Activated naive CD4-positive, alpha-beta T cell treated with anti-CD3 and anti-CD28 coated beads for 36 hours (primary cell): ENCODE data around the gene SH2B2. TPM values are rescaled to one million over a fixed set of nuclear protein-coding genes. Genes with fewer than 3 reads are reported as not detected.
"Not testable (repeated sequence)": the region's sequence is repeated elsewhere in the genome, so short reads cannot be mapped to it uniquely, and the experiment has no call there.

Experiments used
- CTCF ChIA-PET: fragments of 350-600 bp; sonication (Branson Sonifier 250); formaldehyde crosslinking; loops from one replicate; lab custom pipeline; 2021; ENCODE audit warnings: antibody characterized with exemption; lab: Charles Lee
- DNase-seq: peaks from one replicate; pipeline ENCODE4 v3.0.0-alpha.2; 2020
- H3K27ac Mint-ChIP-seq: one replicate; pipeline ENCODE4 v1.8.0; 2021; ENCODE audit warnings: mild to moderate bottlenecking, mixed read lengths
- H3K27me3 Mint-ChIP-seq: one replicate; pipeline ENCODE4 v1.8.0; 2021; ENCODE audit warnings: low read depth, mixed read lengths
- H3K36me3 Mint-ChIP-seq: one replicate; pipeline ENCODE4 v1.8.0; 2021; ENCODE audit warnings: low read depth, mixed read lengths
- H3K4me1 Mint-ChIP-seq: one replicate; pipeline ENCODE4 v1.8.0; 2021; ENCODE audit warnings: low read depth, mixed read lengths
- H3K4me3 Mint-ChIP-seq: one replicate; pipeline ENCODE4 v1.8.0; 2021; ENCODE audit warnings: mild to moderate bottlenecking, moderate library complexity, mixed read lengths
- H3K9me3 Mint-ChIP-seq: one replicate; pipeline ENCODE4 v1.8.0; 2021; ENCODE audit warnings: mixed read lengths
- intact Hi-C: fragments of 100-400 bp; cut with micrococcal nuclease; formaldehyde crosslinking; loops from one replicate; pipeline ENCODE4 v1.15.1; 2023
- total RNA-seq, 2 experiments: library from RNA; stranded (reverse); gene quantifications; one replicate each; pipeline ENCODE4 v1.2.3, GENCODE V29; 2021

SH2B2 gene
- total RNA-seq, 2 experiments from 2014 or later: 1.4 TPM

DNA sequence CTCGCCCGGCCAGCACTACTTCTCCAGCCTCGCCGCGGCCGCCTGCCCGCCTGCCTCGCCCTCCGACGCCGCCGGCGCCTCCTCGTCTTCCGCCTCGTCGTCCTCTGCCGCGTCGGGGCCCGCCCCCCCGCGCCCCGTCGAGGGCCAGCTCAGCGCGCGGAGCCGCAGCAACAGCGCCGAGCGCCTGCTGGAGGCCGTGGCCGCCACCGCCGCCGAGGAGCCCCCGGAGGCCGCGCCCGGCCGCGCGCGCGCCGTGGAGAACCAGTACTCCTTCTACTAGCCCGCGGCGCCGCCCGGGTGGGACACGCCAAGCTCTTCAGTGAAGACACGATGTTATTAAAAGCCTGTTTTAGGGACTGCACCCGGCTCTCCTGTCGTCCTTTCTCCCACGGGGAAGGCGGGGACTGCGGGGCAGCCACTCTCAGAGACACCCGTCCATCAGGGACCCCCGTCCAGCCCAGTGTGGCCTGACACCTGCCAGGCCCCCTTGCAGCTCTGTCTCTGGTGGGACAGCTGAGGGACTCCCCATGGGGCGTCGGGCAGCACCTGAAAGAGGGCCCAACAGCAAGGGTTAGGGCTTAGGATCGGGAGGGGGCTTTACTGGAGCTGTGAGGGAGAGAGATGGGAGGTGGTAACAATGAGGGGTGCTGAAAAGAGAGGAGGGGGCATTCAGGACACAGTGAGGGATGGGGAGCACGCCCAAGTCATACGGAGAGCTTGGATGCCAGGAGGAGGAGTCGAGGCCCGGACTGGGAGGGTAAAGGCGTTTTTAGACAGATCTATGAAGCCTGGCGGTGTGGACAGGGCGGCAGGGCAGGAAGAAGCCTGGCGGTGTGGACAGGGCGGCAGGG lies 34.9 kb downstream of the SH2B2 start:
- intact Hi-C loops: no loop called here
- H3K27ac Mint-ChIP-seq: no peak overlapping the region
- CTCF ChIA-PET: interaction anchor here (0.6 kb wide), 1 partner anchor 64 kb away, joined by 4 read pairs; no protein-coding TSS in a partner anchor
- no peak for DNase-seq
- H3K4me1 Mint-ChIP-seq: no peaks in the 10 kb centered on the region
- no peaks in the 10 kb centered on the region for H3K9me3 Mint-ChIP-seq
- H3K36me3 Mint-ChIP-seq: no peaks in the 10 kb centered on the region
- H3K27me3 Mint-ChIP-seq: peaks cover 2% of the 10 kb centered on the region
- no peak overlapping the region for H3K4me3 Mint-ChIP-seq

DNA sequence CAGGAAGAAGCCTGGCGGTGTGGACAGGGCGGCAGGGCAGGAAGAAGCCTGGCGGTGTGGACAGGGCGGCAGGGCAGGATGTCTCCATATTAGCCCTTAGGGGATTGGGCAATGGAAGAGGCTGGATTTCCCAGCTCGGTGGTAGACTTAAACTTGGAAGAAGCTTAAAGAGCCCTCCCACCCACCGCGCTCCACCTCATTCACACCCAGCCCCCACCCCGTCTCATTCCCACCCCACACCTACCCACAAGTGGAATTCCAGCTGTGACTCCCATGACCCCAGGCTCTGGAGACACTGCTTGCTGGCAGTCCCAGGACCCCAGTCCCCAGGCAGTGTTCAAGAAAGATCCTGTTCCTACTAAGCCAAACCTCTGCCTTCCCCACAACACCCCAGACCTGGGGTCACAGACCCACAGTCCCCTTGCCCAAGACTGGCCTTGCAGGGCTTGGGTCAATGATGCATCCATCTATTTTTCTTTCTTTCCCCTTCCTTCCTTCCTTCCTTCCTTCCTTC lies 35.6 kb downstream of the SH2B2 start:
- intact Hi-C loops: no loop called here
- no peak overlapping the region for H3K27ac Mint-ChIP-seq
- DNase-seq: no peak
- no peaks in the 10 kb centered on the region for H3K9me3 Mint-ChIP-seq
- peaks cover 2% of the 10 kb centered on the region for H3K27me3 Mint-ChIP-seq
- H3K4me3 Mint-ChIP-seq: no peak overlapping the region
- no peaks in the 10 kb centered on the region for H3K36me3 Mint-ChIP-seq
- no peaks in the 10 kb centered on the region for H3K4me1 Mint-ChIP-seq
- CTCF ChIA-PET: no interaction called here

DNA sequence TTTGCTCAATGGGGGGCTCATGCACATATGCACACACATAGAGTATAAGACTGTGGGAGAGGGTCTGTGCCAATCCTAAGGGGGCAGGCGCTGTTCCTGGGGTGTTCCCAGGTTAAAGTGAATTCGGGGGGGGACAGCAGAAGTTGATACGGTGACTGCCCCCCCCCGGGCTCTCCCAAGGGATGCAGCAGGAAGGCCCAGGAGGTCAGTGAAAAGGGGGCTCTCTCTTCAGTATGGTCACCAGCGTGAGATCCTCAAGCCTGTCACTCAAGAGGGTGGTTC lies 37.2 kb downstream of the SH2B2 start:
- Mint-ChIP-seq H3K4me1 (no peaks in the 10 kb centered on the region), H3K27ac (no peak overlapping the region), H3K27me3 (peaks cover 7% of the 10 kb centered on the region), H3K36me3 (no peaks in the 10 kb centered on the region), H3K9me3 (no peaks in the 10 kb centered on the region), H3K4me3 (no peak overlapping the region)
- DNase-seq: no peak
- CTCF ChIA-PET: no interaction called here
- intact Hi-C loops: no loop called here

DNA sequence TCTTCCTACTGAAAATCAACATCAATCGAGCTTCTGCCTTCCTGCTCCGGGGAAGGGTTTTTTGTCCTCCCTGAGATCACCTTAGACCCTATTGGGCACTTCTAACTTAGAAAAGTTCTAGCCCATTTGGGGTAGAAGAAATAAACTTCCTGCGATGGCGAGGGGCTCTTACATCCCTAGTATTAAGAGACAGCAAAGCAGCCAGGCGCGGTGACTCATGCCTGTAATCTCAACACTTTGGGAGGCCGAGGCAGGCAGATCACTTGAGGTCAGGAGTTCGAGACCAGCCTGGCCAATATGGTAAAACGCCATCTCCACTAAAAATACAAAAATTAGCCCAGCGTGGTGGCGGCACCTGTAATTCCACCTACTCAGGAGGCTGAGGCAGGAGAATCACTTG lies 38.4 kb downstream of the SH2B2 start:
- H3K9me3 Mint-ChIP-seq, H3K27ac Mint-ChIP-seq, H3K27me3 Mint-ChIP-seq, H3K4me1 Mint-ChIP-seq, CTCF ChIA-PET, H3K36me3 Mint-ChIP-seq, intact Hi-C loops, DNase-seq, H3K4me3 Mint-ChIP-seq: not testable (repeated sequence)

GRCh38 chr7:102326157-102326889 lies 39.7 kb downstream of the SH2B2 start:
- Mint-ChIP-seq H3K27ac (no peak overlapping the region), H3K36me3 (no peaks in the 10 kb centered on the region), H3K4me3 (no peak overlapping the region), H3K4me1 (no peaks in the 10 kb centered on the region), H3K9me3 (no peaks in the 10 kb centered on the region), H3K27me3 (peaks cover 7% of the 10 kb centered on the region)
- no peak for DNase-seq
- CTCF ChIA-PET: interaction anchor here (1.0 kb wide), 1 partner anchor 65 kb away, joined by 3 read pairs; no protein-coding TSS in a partner anchor
- intact Hi-C loops: no loop called here

DNA sequence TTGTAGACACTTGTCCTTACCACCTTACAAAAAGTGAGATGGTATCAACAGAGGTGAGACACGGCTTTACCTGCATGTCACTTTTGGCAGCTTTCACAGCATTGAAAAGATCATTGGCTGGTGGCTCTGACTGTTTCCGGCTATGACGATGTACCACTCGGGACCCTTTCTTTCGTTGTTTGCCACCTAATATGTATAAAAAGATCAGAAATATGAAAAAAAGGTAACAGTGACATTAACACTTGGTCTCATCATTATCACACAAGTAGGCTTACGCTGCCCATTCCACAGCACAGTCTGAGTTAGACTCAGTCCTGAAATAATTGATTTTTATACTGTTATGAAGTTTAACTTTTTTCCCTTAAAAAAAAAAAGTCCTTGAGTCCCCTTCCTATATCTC lies 40.5 kb downstream of the SH2B2 start:
- H3K27me3 Mint-ChIP-seq, intact Hi-C loops, CTCF ChIA-PET, DNase-seq, H3K27ac Mint-ChIP-seq, H3K4me1 Mint-ChIP-seq, H3K9me3 Mint-ChIP-seq, H3K4me3 Mint-ChIP-seq, H3K36me3 Mint-ChIP-seq: not testable (repeated sequence)

DNA sequence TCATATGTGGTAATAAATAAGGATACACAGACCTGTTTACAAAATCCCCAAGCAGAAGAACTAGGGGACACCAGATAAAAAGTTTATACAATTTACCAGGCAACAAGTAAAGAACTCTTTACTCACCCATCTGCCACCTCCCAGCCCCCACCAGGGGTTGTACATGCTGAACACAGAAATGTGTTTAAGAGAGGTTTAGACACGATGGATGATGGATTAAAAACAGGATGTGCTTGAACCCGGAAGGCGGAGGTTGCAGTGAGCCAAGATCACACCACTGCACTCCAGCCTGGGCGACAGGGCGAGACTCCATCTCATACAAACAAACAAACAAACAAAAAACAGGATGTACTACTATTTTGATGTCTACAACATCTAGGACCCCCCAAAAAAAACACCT lies 42.2 kb downstream of the SH2B2 start:
- H3K36me3 Mint-ChIP-seq, H3K9me3 Mint-ChIP-seq, H3K27me3 Mint-ChIP-seq, H3K27ac Mint-ChIP-seq, H3K4me3 Mint-ChIP-seq, DNase-seq, CTCF ChIA-PET, intact Hi-C loops, H3K4me1 Mint-ChIP-seq: not testable (repeated sequence)

DNA sequence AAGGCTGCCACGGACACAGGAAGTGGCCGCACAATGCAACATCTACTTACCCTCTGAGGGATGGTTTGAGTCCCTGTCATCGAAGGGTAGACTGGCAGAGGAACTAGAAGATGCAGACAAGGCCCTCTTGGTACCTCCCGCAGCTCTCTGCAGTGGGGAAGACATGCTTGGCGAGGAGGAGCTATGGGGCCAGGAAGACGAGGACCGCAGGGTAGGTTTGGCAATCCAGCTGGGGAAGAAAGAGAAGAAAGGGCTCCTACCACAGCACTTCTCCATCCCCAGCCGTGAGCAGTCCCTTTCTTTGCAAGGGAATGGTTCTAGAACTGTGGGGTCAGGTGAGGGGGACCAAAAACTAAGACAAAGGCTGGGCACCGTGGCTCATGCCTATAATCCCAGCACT lies 42.7 kb downstream of the SH2B2 start:
- intact Hi-C loops, H3K4me1 Mint-ChIP-seq, H3K9me3 Mint-ChIP-seq, H3K27ac Mint-ChIP-seq, H3K4me3 Mint-ChIP-seq, H3K36me3 Mint-ChIP-seq, H3K27me3 Mint-ChIP-seq, CTCF ChIA-PET, DNase-seq: not testable (repeated sequence)

GRCh38 chr7:102330666-102331460 lies 44.2 kb downstream of the SH2B2 start:
- H3K27me3 Mint-ChIP-seq, H3K4me3 Mint-ChIP-seq, DNase-seq, H3K4me1 Mint-ChIP-seq, intact Hi-C loops, H3K36me3 Mint-ChIP-seq, CTCF ChIA-PET, H3K27ac Mint-ChIP-seq, H3K9me3 Mint-ChIP-seq: not testable (repeated sequence)

- intact Hi-C loops, CTCF ChIA-PET, DNase-seq: not testable (repeated sequence)
Measured at GRCh38 chr7:102335574-102335973, 48.9 kb downstream of the SH2B2 start.

GRCh38 chr7:102337002-102337401 lies 50.3 kb downstream of the SH2B2 start:
- DNase-seq, H3K27me3 Mint-ChIP-seq, H3K27ac Mint-ChIP-seq, H3K4me3 Mint-ChIP-seq, H3K4me1 Mint-ChIP-seq, CTCF ChIA-PET, intact Hi-C loops, H3K9me3 Mint-ChIP-seq, H3K36me3 Mint-ChIP-seq: not testable (repeated sequence)

More at GRCh38 chr7:102335574-102335973, 48.9 kb downstream of the SH2B2 start:
- H3K4me1 Mint-ChIP-seq, H3K9me3 Mint-ChIP-seq, H3K36me3 Mint-ChIP-seq, H3K27ac Mint-ChIP-seq, H3K4me3 Mint-ChIP-seq, H3K27me3 Mint-ChIP-seq: not testable (repeated sequence)

DNA sequence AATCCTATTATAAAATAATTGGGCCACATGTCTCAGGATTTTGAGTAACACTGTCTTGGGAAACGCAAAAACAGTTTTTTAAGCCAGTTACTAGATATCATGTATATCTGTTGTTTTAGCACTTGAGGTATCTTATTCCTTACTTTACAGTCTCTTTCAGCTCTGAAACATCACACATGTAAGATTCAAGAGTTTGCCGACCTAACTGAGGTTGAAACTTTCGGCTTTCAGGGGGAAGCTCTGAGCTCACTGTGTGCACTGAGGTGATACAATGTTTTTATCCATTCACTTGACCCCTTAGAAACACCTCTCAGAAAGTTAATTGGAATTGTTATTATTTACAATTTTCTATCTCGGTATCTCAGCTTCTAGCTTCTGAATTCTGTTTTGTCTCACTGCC lies 50.8 kb downstream of the SH2B2 start:
- DNase-seq, H3K27ac Mint-ChIP-seq, H3K27me3 Mint-ChIP-seq, H3K4me3 Mint-ChIP-seq, H3K9me3 Mint-ChIP-seq, H3K36me3 Mint-ChIP-seq, H3K4me1 Mint-ChIP-seq, intact Hi-C loops, CTCF ChIA-PET: not testable (repeated sequence)
